GM12865 (cell line): ENCODE results near the gene ZNF783.
"Not testable (repeated sequence)": the region's sequence is repeated elsewhere in the genome, so short reads cannot be mapped to it uniquely, and the experiment has no call there.

ENCODE experiments used
- DNase-seq: peaks from one replicate; pipeline ENCODE4 v3.0.0; 2010; ENCODE audit warnings: low read depth
- H3K4me3 ChIP-seq: 2 replicates; pipeline ENCODE4 v1.5.1; 2011; ENCODE audit warnings: mild to moderate bottlenecking, low read depth, low read length, control low read depth
- CTCF ChIP-seq: IDR thresholded peaks from 2 replicates; pipeline ENCODE4 v1.5.1; 2011; ENCODE audit warnings: low read length, control low read depth, low read depth, inconsistent platforms; ENCODE audit not compliant: insufficient read depth; ENCODE audit errors: missing control alignments

The ZNF783 gene

DNA sequence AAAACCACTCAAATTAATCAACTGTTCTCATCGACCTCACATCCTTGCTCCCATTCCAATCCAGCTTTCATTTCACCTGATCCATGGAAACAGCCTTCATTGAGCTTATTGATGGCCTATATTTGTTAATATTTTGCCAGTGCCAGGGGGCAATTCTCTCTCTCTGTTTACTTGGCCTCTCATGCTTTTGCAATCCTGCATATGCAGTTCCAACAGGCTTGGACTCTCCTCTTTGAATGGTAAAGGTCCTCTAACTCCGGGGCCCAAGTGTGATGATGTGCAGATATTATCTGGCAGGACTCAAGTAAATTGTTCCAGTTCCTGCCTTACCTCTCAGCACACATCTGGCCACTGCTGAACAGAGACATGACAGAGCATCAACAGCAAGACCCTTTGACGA lies 67.3 kb downstream of the ZNF783 start:
- DNase-seq: no peak
- no peak overlapping the region for H3K4me3 ChIP-seq
- no peak for TF ChIP-seq CTCF

DNA sequence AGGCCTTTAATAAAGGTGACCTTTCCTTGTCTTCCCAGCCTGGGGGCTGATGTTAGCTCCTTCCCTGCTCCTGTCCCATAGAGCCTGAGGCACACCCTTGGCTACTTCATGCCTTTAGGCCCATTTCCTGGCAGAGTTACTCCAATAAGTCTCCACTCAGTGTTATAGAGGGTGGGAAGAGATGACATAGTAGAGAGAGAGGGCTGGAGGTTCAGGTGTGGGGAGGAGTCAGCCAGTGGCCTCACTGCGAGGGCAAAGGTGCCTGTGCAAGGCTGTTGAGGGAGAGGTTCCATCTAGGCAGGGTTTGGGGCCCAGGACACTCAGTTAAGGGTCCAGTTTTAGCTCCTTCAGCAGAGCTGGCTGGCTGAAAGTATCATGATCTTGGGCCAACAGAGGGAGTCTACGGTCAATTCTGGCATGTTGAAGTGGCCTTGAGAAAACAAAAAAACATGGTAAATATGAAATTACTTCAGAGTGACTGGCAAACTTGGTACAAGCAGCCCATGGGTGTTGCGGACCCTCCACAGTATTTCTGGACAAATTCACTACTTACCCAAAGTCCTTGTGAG lies 67.9 kb downstream of the ZNF783 start:
- DNase-seq: no peak
- no peak for TF ChIP-seq CTCF
- H3K4me3 ChIP-seq: no peak overlapping the region

DNA sequence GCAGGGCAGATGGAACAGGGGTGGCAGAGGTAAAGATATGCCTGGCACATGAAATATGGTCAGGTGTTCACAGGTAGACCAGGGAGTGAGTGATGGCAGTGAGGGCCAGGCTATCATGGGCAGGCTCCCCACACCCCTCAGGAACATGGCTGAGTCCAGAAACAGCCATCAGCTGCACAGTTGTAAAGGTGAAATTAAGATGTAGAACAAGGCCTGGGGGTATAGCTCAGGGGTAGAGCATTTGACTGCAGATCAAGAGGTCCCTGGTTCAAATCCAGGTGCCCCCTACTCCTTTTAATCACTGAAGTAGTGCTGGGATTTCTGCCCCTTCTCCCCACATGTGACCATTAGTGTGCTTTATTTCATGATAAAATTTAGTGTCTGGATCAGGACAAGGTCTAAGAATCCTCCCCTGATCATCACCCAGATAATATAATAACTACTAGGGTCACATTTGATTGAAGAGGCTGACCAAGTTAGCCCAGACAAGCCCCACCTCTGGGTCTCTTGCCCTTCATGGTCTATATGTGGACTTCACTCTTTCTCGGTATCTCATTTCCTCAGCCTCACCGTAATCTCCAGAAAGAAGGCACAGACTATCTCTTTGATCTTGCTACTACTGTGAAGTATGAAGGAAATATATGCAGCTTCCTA lies 69.0 kb downstream of the ZNF783 start:
- DNase-seq: no peak

DNA sequence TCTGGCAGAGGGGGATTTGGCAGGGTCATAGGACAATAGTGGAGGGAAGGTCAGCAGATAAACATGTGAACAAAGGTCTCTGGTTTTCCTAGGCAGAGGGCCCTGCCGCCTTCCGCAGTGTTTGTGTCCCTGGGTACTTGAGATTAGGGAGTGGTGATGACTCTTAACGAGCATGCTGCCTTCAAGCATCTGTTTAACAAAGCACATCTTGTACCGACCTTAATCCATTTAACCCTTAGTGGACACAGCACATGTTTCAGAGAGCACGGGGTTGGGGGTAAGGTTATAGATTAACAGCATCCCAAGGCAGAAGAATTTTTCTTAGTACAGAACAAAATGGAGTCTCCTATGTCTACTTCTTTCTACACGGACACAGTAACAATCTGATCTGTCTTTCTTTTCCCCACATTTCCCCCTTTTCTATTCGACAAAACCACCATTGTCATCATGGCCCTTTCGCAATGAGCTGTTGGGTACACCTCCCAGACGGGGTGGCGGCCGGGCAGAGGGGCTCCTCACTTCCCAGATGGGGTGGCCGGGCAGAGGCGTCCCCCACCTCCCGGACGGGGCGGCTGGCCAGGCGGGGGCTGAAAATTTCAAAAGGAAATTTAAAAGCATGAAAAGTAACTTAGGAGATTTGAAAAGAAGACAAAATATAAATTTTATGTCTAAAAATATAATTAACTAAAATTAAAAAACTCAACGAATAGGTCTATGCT lies 70.8 kb downstream of the ZNF783 start:
- not testable (repeated sequence) for H3K4me3 ChIP-seq, DNase-seq

More for the DNA sequence above, 69.0 kb downstream of the ZNF783 start:
- TF ChIP-seq CTCF: no peak
- H3K4me3 ChIP-seq: no peak overlapping the region

- TF ChIP-seq CTCF: no peak
- DNase-seq: no peak
- H3K4me3 ChIP-seq: no peak overlapping the region
Observed at GRCh38 chr7:149333321-149333717, 71.3 kb downstream of the ZNF783 start.

DNA sequence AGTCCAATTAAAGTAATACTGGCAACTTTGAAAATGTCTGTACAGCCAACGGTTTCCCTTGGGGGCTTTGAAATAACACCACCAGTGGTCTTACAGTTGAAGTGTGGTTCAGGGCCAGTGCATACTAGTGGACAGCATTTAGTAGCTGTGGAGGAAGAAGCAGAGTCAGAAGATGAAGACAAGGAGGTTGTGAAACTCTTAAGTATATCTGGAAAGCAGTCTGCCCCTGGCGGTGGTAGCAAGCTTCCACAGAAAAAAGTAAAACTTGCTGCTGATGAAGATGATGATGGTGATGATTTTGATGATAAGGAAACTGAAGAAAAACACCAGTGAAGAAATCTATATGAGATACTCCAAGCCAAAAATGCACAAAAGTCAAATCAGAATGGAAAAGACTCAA lies 72.2 kb downstream of the ZNF783 start:
- no peak for DNase-seq
- H3K4me3 ChIP-seq: no peak overlapping the region
- peak; percentile 9 for TF ChIP-seq CTCF
